ENCODE data around the gene DUSP23.

GRCh38 chr1:159786966-159787365, 6.2 kb downstream of the DUSP23 start:
- TF ChIP-seq CTCF (conservative IDR thresholded peaks at IDR 0.05; ENCODE audit: low read depth, low read length) (no peak), EZH2 (IDR thresholded peaks at IDR 0.05; ENCODE audit: low read length, unreplicated experiment) (no peak), EZH2phosphoT487 (IDR thresholded peaks at IDR 0.05; ENCODE audit: borderline replicate concordance, low read length) (no peak)

Data from PC-3 (cell line).